Activated CD8-positive, alpha-beta T cell treated with anti-CD3 and anti-CD28 coated beads, Interleukin-2, amount 10 ng/mL, durations not matched to agents 7 days and 5 days (primary cell): ENCODE measurements around the gene CPNE4. TPM values are rescaled to one million over a fixed set of nuclear protein-coding genes. Genes with fewer than 3 reads are reported as not detected.

Experiments
- ATAC-seq: fragments of 150-1000 bp; cut with Tn5 transposase; one replicate; pipeline ENCODE4 v1.10.0; 2021; ENCODE audit warnings: moderate library complexity
- CTCF ChIA-PET: fragments of 350-600 bp; sonication (Branson Sonifier 250); formaldehyde crosslinking; loops from one replicate; lab custom pipeline; 2021; ENCODE audit warnings: antibody characterized with exemption; lab: Charles Lee
- POLR2A ChIA-PET: fragments of 350-600 bp; sonication (Branson Sonifier 250); formaldehyde crosslinking; loops from one replicate; lab custom pipeline; 2021; ENCODE audit warnings: antibody characterized with exemption; lab: Charles Lee
- DNase-seq: peaks from one replicate; pipeline ENCODE4 v3.0.0-alpha.2; 2020
- H3K27ac Mint-ChIP-seq: one replicate; pipeline ENCODE4 v1.8.0; 2021; ENCODE audit warnings: mild to moderate bottlenecking, mixed read lengths
- H3K27me3 Mint-ChIP-seq: one replicate; pipeline ENCODE4 v1.8.0; 2021; ENCODE audit warnings: low read depth, mixed read lengths
- H3K36me3 Mint-ChIP-seq: one replicate; pipeline ENCODE4 v1.8.0; 2021; ENCODE audit warnings: low read depth, mixed read lengths
- H3K4me1 Mint-ChIP-seq: one replicate; pipeline ENCODE4 v1.8.0; 2021; ENCODE audit warnings: low read depth, mixed read lengths
- H3K4me3 Mint-ChIP-seq: one replicate; pipeline ENCODE4 v1.8.0; 2021; ENCODE audit warnings: mild to moderate bottlenecking, mixed read lengths
- H3K9me3 Mint-ChIP-seq: one replicate; pipeline ENCODE4 v1.8.0; 2022; ENCODE audit warnings: mixed read lengths; ENCODE audit not compliant: insufficient read depth
- total RNA-seq, 2 experiments: library from RNA; stranded (reverse); gene quantifications; one replicate each; pipeline ENCODE4 v1.2.3, GENCODE V29; 2021

The CPNE4 gene
- total RNA-seq, 2 experiments from 2014 or later, result not detected

GRCh38 chr3:132014105-132014504 is 20.7 kb downstream of the CPNE4 start:
- H3K27ac Mint-ChIP-seq, result no peak overlapping the region

GRCh38 chr3:132009241-132009640 is 25.6 kb downstream of the CPNE4 start:
- Mint-ChIP-seq H3K4me1 (no peaks in the 10 kb centered on the region), H3K27ac (no peak overlapping the region), H3K4me3 (no peak overlapping the region), H3K36me3 (no peaks in the 10 kb centered on the region), H3K9me3 (no peaks in the 10 kb centered on the region), H3K27me3 (peaks cover 2% of the 10 kb centered on the region)
- no peak for ATAC-seq
- CTCF ChIA-PET, result no interaction called here
- POLR2A ChIA-PET, result no interaction called here
- DNase-seq, result no peak

More at GRCh38 chr3:132014105-132014504, 20.7 kb downstream of the CPNE4 start:
- Mint-ChIP-seq H3K4me1 (no peaks in the 10 kb centered on the region), H3K4me3 (no peak overlapping the region), H3K9me3 (no peaks in the 10 kb centered on the region), H3K27me3 (peaks cover 4% of the 10 kb centered on the region), H3K36me3 (no peaks in the 10 kb centered on the region)
- POLR2A ChIA-PET, result no interaction called here
- CTCF ChIA-PET, result interaction anchor here (2.6 kb wide), 1 partner anchor 16 kb away, joined by 8 read pairs; no protein-coding TSS in a partner anchor
- ATAC-seq (no peak), DNase-seq (no peak)

- H3K4me3 Mint-ChIP-seq, result no peak overlapping the region
- no peaks in the 10 kb centered on the region for H3K9me3 Mint-ChIP-seq
- ATAC-seq (no peak), DNase-seq (no peak)
- H3K27me3 Mint-ChIP-seq, result peaks cover 2% of the 10 kb centered on the region
- no peaks in the 10 kb centered on the region for H3K4me1 Mint-ChIP-seq
- H3K36me3 Mint-ChIP-seq, result no peaks in the 10 kb centered on the region
- ChIA-PET POLR2A (no interaction called here), CTCF (no interaction called here)
- H3K27ac Mint-ChIP-seq, result no peak overlapping the region
These were observed 26.0 kb downstream of the CPNE4 start for GRCh38 chr3:132008837-132009236.

GRCh38 chr3:132007617-132008016 is 27.2 kb downstream of the CPNE4 start:
- Mint-ChIP-seq H3K27me3 (peaks cover 2% of the 10 kb centered on the region), H3K9me3 (no peaks in the 10 kb centered on the region), H3K4me3 (no peak overlapping the region), H3K4me1 (no peaks in the 10 kb centered on the region), H3K36me3 (no peaks in the 10 kb centered on the region), H3K27ac (no peak overlapping the region)
- POLR2A ChIA-PET, result no interaction called here
- no peak for DNase-seq
- no peak for ATAC-seq
- CTCF ChIA-PET, result no interaction called here

GRCh38 chr3:132006605-132007204 is 28.1 kb downstream of the CPNE4 start:
- POLR2A ChIA-PET, result no interaction called here
- ATAC-seq (no peak), DNase-seq (peak; percentile 34)
- no peaks in the 10 kb centered on the region for H3K9me3 Mint-ChIP-seq
- CTCF ChIA-PET, result no interaction called here
- H3K4me3 Mint-ChIP-seq, result no peak overlapping the region
- no peaks in the 10 kb centered on the region for H3K36me3 Mint-ChIP-seq
- no peak overlapping the region for H3K27ac Mint-ChIP-seq
- peaks cover 2% of the 10 kb centered on the region for H3K27me3 Mint-ChIP-seq
- no peaks in the 10 kb centered on the region for H3K4me1 Mint-ChIP-seq

GRCh38 chr3:132004571-132004970 is 30.2 kb downstream of the CPNE4 start:
- H3K4me3 Mint-ChIP-seq, result no peak overlapping the region
- no peak for DNase-seq
- peaks cover 2% of the 10 kb centered on the region for H3K27me3 Mint-ChIP-seq
- ChIA-PET CTCF (no interaction called here), POLR2A (no interaction called here)
- no peak for ATAC-seq
- no peaks in the 10 kb centered on the region for H3K36me3 Mint-ChIP-seq
- H3K9me3 Mint-ChIP-seq, result no peaks in the 10 kb centered on the region
- no peaks in the 10 kb centered on the region for H3K4me1 Mint-ChIP-seq
- H3K27ac Mint-ChIP-seq, result no peak overlapping the region

GRCh38 chr3:132003685-132004084 is 31.1 kb downstream of the CPNE4 start:
- CTCF ChIA-PET, result interaction anchor here (0.6 to 1.3 kb wide), 2 partner anchors 26 to 63 kb away, joined by 3 read pairs; no protein-coding TSS in a partner anchor
- Mint-ChIP-seq H3K27me3 (peaks cover 2% of the 10 kb centered on the region), H3K27ac (no peak overlapping the region), H3K4me3 (no peak overlapping the region), H3K9me3 (no peaks in the 10 kb centered on the region), H3K36me3 (no peaks in the 10 kb centered on the region), H3K4me1 (no peaks in the 10 kb centered on the region)
- no peak for ATAC-seq
- POLR2A ChIA-PET, result no interaction called here
- no peak for DNase-seq

- POLR2A ChIA-PET, result no interaction called here
- no peak overlapping the region for H3K4me3 Mint-ChIP-seq
These were observed 32.8 kb downstream of the CPNE4 start for GRCh38 chr3:132001999-132002398.

GRCh38 chr3:132001036-132001435 is 33.8 kb downstream of the CPNE4 start:
- Mint-ChIP-seq H3K36me3 (no peaks in the 10 kb centered on the region), H3K27me3 (no peaks in the 10 kb centered on the region), H3K4me1 (no peaks in the 10 kb centered on the region), H3K27ac (no peak overlapping the region), H3K9me3 (no peaks in the 10 kb centered on the region), H3K4me3 (no peak overlapping the region)
- POLR2A ChIA-PET, result no interaction called here
- DNase-seq, result no peak
- CTCF ChIA-PET, result interaction anchor here (1.5 kb wide), 1 partner anchor 15 kb away, joined by 3 read pairs; no protein-coding TSS in a partner anchor
- ATAC-seq, result no peak

More at GRCh38 chr3:132001999-132002398, 32.8 kb downstream of the CPNE4 start:
- CTCF ChIA-PET, result no interaction called here
- no peaks in the 10 kb centered on the region for H3K9me3 Mint-ChIP-seq
- ATAC-seq (no peak), DNase-seq (no peak)
- H3K36me3 Mint-ChIP-seq, result no peaks in the 10 kb centered on the region
- H3K27ac Mint-ChIP-seq, result no peak overlapping the region
- H3K27me3 Mint-ChIP-seq, result peaks cover 2% of the 10 kb centered on the region
- H3K4me1 Mint-ChIP-seq, result no peaks in the 10 kb centered on the region

GRCh38 chr3:131998027-131998426 is 36.8 kb downstream of the CPNE4 start:
- Mint-ChIP-seq H3K36me3 (no peaks in the 10 kb centered on the region), H3K9me3 (no peaks in the 10 kb centered on the region), H3K27ac (no peak overlapping the region), H3K4me3 (no peak overlapping the region), H3K4me1 (no peaks in the 10 kb centered on the region), H3K27me3 (no peaks in the 10 kb centered on the region)
- no peak for ATAC-seq
- ChIA-PET POLR2A (no interaction called here), CTCF (no interaction called here)
- no peak for DNase-seq

- no peaks in the 10 kb centered on the region for H3K9me3 Mint-ChIP-seq
- H3K27ac Mint-ChIP-seq, result no peak overlapping the region
- H3K4me1 Mint-ChIP-seq, result no peaks in the 10 kb centered on the region
- CTCF ChIA-PET, result no interaction called here
- no peaks in the 10 kb centered on the region for H3K27me3 Mint-ChIP-seq
- no peak overlapping the region for H3K4me3 Mint-ChIP-seq
- no peak for DNase-seq
- POLR2A ChIA-PET, result no interaction called here
- no peak for ATAC-seq
- no peaks in the 10 kb centered on the region for H3K36me3 Mint-ChIP-seq
These were observed 38.9 kb downstream of the CPNE4 start for GRCh38 chr3:131995891-131996290.

GRCh38 chr3:131989318-131989717 is 45.5 kb downstream of the CPNE4 start:
- Mint-ChIP-seq H3K27me3 (no peaks in the 10 kb centered on the region), H3K4me3 (no peak overlapping the region), H3K27ac (no peak overlapping the region), H3K4me1 (no peaks in the 10 kb centered on the region), H3K9me3 (no peaks in the 10 kb centered on the region), H3K36me3 (no peaks in the 10 kb centered on the region)
- ChIA-PET POLR2A (no interaction called here), CTCF (no interaction called here)
- DNase-seq (no peak), ATAC-seq (no peak)

GRCh38 chr3:131988209-131988608 is 46.6 kb downstream of the CPNE4 start:
- Mint-ChIP-seq H3K9me3 (no peaks in the 10 kb centered on the region), H3K27me3 (no peaks in the 10 kb centered on the region), H3K4me3 (no peak overlapping the region), H3K36me3 (no peaks in the 10 kb centered on the region), H3K4me1 (no peaks in the 10 kb centered on the region), H3K27ac (no peak overlapping the region)
- CTCF ChIA-PET, result no interaction called here
- ATAC-seq (no peak), DNase-seq (no peak)
- POLR2A ChIA-PET, result no interaction called here
